Measurements from ENCODE around the gene ABHD4. TPM values are rescaled to one million over a fixed set of nuclear protein-coding genes. Genes with fewer than 3 reads are reported as not detected.

The ABHD4 gene
- total and polyA plus RNA-seq, 10 of the 15 experiments (the other 5 are each of a cell fraction or from before 2014, with no cell fraction given) = 5.4 to 28.7 (median 10.8) TPM

DNA sequence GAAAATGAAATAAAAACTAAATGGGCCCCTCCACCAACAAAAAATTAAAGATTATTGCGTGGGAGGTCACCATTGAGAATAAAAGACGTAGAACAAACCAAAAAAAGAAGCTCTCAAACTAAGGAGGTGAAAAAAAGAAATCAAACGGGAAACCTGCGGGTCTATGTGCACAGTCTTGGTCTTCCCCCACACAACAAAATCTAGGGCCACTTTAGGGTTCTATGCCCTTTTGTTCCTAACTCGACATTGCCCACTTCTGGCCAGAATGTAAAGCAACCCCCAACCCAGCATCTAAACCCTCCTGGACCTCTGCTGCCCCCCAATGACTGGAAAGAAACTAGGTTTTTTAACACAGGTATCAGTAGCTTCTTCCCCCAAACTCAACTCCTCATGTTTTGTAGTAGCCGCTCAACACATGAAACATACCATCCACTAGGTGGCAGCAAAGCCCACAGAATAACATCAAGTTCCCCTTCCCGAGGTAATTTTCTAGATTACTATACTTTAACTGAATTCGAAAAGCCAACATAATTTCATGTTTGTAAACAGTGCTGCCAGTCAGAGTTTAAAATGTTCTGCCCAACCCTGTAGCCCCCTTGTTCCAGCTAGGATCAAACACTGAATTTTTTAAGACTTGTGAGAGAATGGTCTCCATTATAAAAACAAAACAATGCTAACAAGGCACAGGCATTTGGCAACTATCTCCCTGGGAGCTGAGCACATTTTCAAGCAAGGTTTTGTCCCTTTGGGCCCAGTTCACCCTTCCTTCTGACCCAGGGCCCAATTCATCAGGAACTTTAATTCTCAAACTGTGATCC lies 27.8 kb upstream of the ABHD4 start (continued):
- TF ChIP-seq, protein P1, sequence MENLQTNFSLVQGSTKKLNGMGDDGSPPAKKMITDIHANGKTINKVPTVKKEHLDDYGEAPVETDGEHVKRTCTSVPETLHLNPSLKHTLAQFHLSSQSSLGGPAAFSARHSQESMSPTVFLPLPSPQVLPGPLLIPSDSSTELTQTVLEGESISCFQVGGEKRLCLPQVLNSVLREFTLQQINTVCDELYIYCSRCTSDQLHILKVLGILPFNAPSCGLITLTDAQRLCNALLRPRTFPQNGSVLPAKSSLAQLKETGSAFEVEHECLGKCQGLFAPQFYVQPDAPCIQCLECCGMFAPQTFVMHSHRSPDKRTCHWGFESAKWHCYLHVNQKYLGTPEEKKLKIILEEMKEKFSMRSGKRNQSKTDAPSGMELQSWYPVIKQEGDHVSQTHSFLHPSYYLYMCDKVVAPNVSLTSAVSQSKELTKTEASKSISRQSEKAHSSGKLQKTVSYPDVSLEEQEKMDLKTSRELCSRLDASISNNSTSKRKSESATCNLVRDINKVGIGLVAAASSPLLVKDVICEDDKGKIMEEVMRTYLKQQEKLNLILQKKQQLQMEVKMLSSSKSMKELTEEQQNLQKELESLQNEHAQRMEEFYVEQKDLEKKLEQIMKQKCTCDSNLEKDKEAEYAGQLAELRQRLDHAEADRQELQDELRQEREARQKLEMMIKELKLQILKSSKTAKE (IDR thresholded peaks at IDR 0.05; ENCODE audit: low read depth, poor library complexity, severe bottlenecking) = peak; percentile 94
- 0 out of 2 replicates have a peak, but pooled peaks have one; percentile 70 for TF ChIP-seq TCF12 (IDR thresholded peaks at IDR 0.05; ENCODE audit: low read depth, low read length)
- TF ChIP-seq NBN (IDR thresholded peaks at IDR 0.05) = peak; percentile 99
- peak; percentile 92; the same call in 1 of the 2 replicates for TF ChIP-seq WRNIP1 (IDR thresholded peaks at IDR 0.05; ENCODE audit: borderline replicate concordance, low read depth, low read length)
- TF ChIP-seq, protein P2, sequence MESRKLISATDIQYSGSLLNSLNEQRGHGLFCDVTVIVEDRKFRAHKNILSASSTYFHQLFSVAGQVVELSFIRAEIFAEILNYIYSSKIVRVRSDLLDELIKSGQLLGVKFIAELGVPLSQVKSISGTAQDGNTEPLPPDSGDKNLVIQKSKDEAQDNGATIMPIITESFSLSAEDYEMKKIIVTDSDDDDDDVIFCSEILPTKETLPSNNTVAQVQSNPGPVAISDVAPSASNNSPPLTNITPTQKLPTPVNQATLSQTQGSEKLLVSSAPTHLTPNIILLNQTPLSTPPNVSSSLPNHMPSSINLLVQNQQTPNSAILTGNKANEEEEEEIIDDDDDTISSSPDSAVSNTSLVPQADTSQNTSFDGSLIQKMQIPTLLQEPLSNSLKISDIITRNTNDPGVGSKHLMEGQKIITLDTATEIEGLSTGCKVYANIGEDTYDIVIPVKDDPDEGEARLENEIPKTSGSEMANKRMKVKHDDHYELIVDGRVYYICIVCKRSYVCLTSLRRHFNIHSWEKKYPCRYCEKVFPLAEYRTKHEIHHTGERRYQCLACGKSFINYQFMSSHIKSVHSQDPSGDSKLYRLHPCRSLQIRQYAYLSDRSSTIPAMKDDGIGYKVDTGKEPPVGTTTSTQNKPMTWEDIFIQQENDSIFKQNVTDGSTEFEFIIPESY (IDR thresholded peaks at IDR 0.05) = no peak
- peak; percentile 86 for TF ChIP-seq PML (IDR thresholded peaks at IDR 0.05; ENCODE audit: low read length)
- peak; percentile 64; the same call in 1 of the 2 replicates for TF ChIP-seq LARP7 (IDR thresholded peaks at IDR 0.05)
- no peak for TF ChIP-seq SUPT20H (IDR thresholded peaks at IDR 0.05; ENCODE audit: borderline replicate concordance, control insufficient read depth, low read depth, low read length)
- no peak for TF ChIP-seq SIN3A (IDR thresholded peaks at IDR 0.05; ENCODE audit: low read depth, low read length)
- TF ChIP-seq, protein P3, sequence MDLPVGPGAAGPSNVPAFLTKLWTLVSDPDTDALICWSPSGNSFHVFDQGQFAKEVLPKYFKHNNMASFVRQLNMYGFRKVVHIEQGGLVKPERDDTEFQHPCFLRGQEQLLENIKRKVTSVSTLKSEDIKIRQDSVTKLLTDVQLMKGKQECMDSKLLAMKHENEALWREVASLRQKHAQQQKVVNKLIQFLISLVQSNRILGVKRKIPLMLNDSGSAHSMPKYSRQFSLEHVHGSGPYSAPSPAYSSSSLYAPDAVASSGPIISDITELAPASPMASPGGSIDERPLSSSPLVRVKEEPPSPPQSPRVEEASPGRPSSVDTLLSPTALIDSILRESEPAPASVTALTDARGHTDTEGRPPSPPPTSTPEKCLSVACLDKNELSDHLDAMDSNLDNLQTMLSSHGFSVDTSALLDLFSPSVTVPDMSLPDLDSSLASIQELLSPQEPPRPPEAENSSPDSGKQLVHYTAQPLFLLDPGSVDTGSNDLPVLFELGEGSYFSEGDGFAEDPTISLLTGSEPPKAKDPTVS (IDR thresholded peaks at IDR 0.05; ENCODE audit: low read depth, low read length) = 0 out of 2 replicates have a peak, but pooled peaks have one; percentile 44
- no peak for TF ChIP-seq FOS (IDR thresholded peaks at IDR 0.05; ENCODE audit: borderline replicate concordance, extremely low read depth, insufficient read length)
- TF ChIP-seq MYC (IDR thresholded peaks at IDR 0.05; ENCODE audit: insufficient read depth, insufficient read length, insufficient replicate concordance, low read length, severe bottlenecking) = no peak
- TF ChIP-seq MEF2A (IDR thresholded peaks at IDR 0.05; ENCODE audit: insufficient read depth, low read depth, low read length) = peak; percentile 90
- TF ChIP-seq ZNF384 (IDR thresholded peaks at IDR 0.05; ENCODE audit: borderline replicate concordance, low read depth, low read length) = peak; percentile 70; the same call in 1 of the 2 replicates
- peak; percentile 82 for TF ChIP-seq RELA (IDR thresholded peaks at IDR 0.05; ENCODE audit: borderline replicate concordance, partially characterized antibody)
- peak; percentile 99 for TF ChIP-seq FOXM1 (IDR thresholded peaks at IDR 0.05; ENCODE audit: low read depth, low read length)
- TF ChIP-seq POLR2AphosphoS5 (IDR thresholded peaks at IDR 0.05; ENCODE audit: low read length) = no peak
- no peak for TF ChIP-seq CHD4 (IDR thresholded peaks at IDR 0.05)
- peak; percentile 70; the same call in 1 of the 2 replicates for TF ChIP-seq MTA2 (IDR thresholded peaks at IDR 0.05; ENCODE audit: low read depth)
- TF ChIP-seq FOXK2 (IDR thresholded peaks at IDR 0.05) = no peak; the same call in 1 of the 2 replicates
- no peak for TF ChIP-seq SRF (IDR thresholded peaks at IDR 0.05; ENCODE audit: low read depth in 2 of 2, low read length in 2 of 2)
- peak; percentile 57 to 75; a peak in 2 of 4 replicates for TF ChIP-seq BHLHE40 (IDR thresholded peaks at IDR 0.05; ENCODE audit: borderline replicate concordance in 1 of 2, low read depth in 2 of 2, low read length in 1 of 2)
